Activated CD4-positive, alpha-beta T cell treated with anti-CD3 and anti-CD28 coated beads, Interleukin-2, amount 50 U/mL, for 16 hours (primary cell): ENCODE results near the gene GPC5.
"Not testable (repeated sequence)": the region's sequence is repeated elsewhere in the genome, so short reads cannot be mapped to it uniquely, and the experiment has no call there.

Experiments
- DNase-seq: peaks from one replicate; pipeline ENCODE4 v3.0.0-alpha.2; 2020

The GPC5 gene

GRCh38 chr13:92592757-92593156 lies 1194.3 kb downstream of the GPC5 start:
- no peak for DNase-seq

- no peak for DNase-seq
These were observed 1204.1 kb downstream of the GPC5 start for GRCh38 chr13:92602560-92602959.

GRCh38 chr13:92609376-92609775 lies 1211.0 kb downstream of the GPC5 start:
- no peak for DNase-seq

- DNase-seq, result no peak
These were observed 1214.5 kb downstream of the GPC5 start for GRCh38 chr13:92612892-92613291.

- DNase-seq, result no peak
These were observed 1215.5 kb downstream of the GPC5 start for GRCh38 chr13:92613921-92614320.

GRCh38 chr13:92621985-92622384 lies 1223.6 kb downstream of the GPC5 start:
- no peak for DNase-seq

GRCh38 chr13:92622905-92623304 lies 1224.5 kb downstream of the GPC5 start:
- DNase-seq, result no peak

- no peak for DNase-seq
These were observed 1227.9 kb downstream of the GPC5 start for GRCh38 chr13:92626274-92626673.

- DNase-seq, result no peak
These were observed 1242.5 kb downstream of the GPC5 start for GRCh38 chr13:92640936-92641335.

GRCh38 chr13:92649140-92649813 lies 1250.9 kb downstream of the GPC5 start:
- no peak for DNase-seq

- no peak for DNase-seq
These were observed 1257.7 kb downstream of the GPC5 start for GRCh38 chr13:92656103-92656502.

GRCh38 chr13:92656648-92657047 lies 1258.2 kb downstream of the GPC5 start:
- no peak for DNase-seq

GRCh38 chr13:92657565-92657964 lies 1259.1 kb downstream of the GPC5 start:
- DNase-seq, result no peak

- DNase-seq, result no peak
These were observed 1259.9 kb downstream of the GPC5 start for GRCh38 chr13:92658293-92658692.

- DNase-seq, result no peak
These were observed 1263.0 kb downstream of the GPC5 start for GRCh38 chr13:92661406-92661805.

GRCh38 chr13:92668157-92668556 lies 1269.7 kb downstream of the GPC5 start:
- DNase-seq, result no peak

- no peak for DNase-seq
These were observed 1271.7 kb downstream of the GPC5 start for GRCh38 chr13:92670096-92670495.

GRCh38 chr13:92671821-92672220 lies 1273.4 kb downstream of the GPC5 start:
- DNase-seq, result no peak

- no peak for DNase-seq
These were observed 1277.8 kb downstream of the GPC5 start for GRCh38 chr13:92676246-92676645.

GRCh38 chr13:92677571-92677970 lies 1279.2 kb downstream of the GPC5 start:
- no peak for DNase-seq

GRCh38 chr13:92679602-92680001 lies 1281.2 kb downstream of the GPC5 start:
- DNase-seq, result no peak

GRCh38 chr13:92681239-92681638 lies 1282.8 kb downstream of the GPC5 start:
- DNase-seq, result no peak

- DNase-seq, result no peak
These were observed 1284.6 kb downstream of the GPC5 start for GRCh38 chr13:92682832-92683517.

- DNase-seq, result no peak
These were observed 1295.6 kb downstream of the GPC5 start for GRCh38 chr13:92694047-92694446.

- not testable (repeated sequence) for DNase-seq
These were observed 1297.4 kb downstream of the GPC5 start for GRCh38 chr13:92695827-92696226.
